HG02623 (cell line): ENCODE data around the gene ERC1.

Experiments used
- ATAC-seq: cut with Tn5 transposase; IDR thresholded peaks from one replicate; pipeline ENCODE4 v1.9.1; 2021; ENCODE audit warnings: moderate library complexity; ENCODE audit not compliant: unreplicated experiment

The ERC1 gene

GRCh38 chr12:1428671-1429070 lies 437.6 kb downstream of the ERC1 start:
- no peak for ATAC-seq

GRCh38 chr12:1429980-1430379 lies 439.0 kb downstream of the ERC1 start:
- no peak for ATAC-seq

DNA sequence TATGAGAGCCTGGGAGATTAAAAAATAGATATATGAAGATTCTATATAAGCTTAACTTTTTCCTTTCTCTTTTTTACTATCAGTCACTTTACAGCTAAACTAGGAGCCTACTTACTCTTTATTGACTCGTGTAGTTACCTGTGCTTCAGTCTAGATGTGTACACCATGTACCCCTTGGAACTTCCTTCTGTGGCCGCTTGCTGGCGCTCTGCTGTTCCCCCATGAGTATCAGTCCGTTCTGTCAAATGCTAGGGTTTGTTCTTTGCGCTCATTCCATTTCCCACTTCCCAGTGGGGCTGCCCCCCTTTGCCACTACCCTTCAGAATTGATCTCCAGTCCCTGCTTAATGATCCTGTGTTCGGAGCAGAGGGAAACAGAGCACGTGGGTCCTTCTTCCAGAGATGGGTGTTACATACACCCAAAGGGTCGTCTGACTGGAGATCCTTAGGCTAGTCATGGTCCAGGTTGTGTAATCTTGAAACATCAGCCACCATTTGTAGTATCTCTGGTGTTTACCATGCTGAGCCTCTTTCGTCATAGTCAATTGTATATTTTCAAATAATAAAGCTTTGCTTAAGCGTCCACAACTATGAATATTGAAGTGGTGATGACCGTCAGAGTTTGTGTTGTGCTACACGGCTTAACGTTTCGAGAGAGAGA lies 443.4 kb downstream of the ERC1 start:
- ATAC-seq, result no peak

DNA sequence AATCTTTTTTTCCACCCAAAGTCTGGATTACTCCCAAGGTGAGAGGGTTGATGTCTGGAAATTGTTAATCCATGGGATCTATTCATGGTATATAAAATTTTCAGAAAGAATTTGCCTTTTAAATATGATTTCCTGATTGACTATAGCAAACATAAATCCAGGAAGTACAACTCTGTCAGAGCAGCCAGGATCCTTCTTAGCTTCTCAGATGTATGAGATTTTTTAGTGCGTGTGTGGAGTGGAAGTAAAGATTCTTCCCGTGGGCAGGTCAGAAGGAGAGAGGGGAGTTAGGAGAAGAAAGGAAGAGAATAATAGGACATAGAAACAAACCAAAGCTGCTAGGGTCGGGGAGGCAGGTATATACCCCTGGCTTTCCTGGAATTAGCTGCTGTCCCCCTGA lies 444.0 kb downstream of the ERC1 start:
- ATAC-seq, result no peak

DNA sequence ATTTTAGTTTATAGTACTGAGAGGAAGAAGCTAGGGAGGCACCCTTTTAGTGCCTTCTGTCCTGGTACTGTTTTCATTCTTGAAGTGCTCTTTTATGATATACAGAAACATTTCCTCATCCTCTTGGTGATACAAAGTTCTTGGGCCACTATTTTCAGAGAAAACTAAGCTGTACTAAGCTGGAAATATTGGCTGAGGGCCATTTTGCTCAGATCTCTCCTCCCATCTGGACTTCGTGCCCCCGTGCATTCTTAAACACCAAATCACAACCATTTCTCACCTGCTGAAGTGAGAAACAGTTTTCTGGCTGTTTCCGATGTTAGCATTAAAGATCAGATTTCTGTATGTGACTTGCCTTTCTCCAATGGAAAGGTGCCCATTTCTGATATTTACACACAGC lies 444.4 kb downstream of the ERC1 start:
- ATAC-seq, result no peak

DNA sequence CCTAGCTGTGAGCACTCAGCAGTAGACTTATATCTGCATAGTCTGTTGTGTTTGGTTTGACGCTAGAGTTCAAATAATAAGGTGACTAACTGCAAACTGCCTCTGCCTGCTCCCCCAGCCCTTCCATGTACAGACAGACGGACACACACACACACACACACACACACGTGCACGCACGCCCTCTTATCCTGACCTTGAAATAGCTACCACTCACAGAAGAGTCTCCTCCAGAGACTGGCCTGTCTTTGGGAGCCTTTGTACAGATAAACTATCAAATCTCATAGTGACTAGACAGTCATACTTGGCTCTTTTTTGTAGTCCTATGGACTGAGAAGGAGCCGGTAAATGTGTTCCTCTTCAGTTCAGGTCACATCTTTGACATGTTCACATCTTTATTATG lies 445.0 kb downstream of the ERC1 start:
- no peak for ATAC-seq

DNA sequence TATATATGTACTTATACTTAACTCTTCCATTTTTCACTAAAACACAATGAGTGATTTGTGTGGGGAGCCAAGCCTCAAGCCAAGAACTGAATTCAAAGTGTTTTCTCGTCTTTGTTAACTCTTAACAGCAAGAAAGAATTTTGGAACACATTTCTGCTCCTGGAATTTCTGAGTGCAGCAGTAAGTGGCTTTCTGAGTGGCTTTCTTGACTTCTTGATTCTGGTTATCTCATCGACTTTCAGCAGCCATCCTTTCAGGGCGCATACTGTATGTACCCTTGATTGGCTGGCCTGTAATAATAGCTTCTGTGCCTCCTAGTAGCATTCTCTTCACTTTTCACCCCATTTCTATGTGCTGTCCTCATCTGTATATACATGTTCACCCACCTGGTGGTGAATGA lies 446.0 kb downstream of the ERC1 start:
- ATAC-seq, result no peak

- no peak for ATAC-seq
Observed at GRCh38 chr12:1439201-1439600, 448.2 kb downstream of the ERC1 start.

- ATAC-seq, result no peak
Observed at GRCh38 chr12:1439687-1440086, 448.7 kb downstream of the ERC1 start.

- ATAC-seq, result no peak
Observed at GRCh38 chr12:1443421-1444141, 452.6 kb downstream of the ERC1 start.

- ATAC-seq, result no peak
Observed at GRCh38 chr12:1444142-1444516, 453.1 kb downstream of the ERC1 start.

DNA sequence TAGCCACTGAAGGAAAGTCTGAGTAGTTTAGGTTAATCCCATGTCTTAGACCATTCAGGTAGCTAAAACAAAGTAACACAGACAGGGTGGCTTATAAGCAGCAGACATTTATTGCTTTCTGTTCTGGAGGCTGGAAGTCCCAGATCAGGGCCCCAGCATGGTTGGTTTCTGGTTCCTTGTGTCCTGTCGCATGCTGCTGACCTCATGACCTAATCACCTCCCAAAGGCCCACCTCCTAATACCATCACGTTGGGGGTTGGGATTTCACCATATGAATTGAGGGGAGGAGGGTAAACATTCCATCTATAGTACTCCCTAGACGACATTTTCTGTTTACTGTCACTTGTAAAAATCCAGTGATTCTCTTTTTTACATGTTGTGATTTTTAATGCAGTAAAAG lies 454.8 kb downstream of the ERC1 start:
- ATAC-seq, result no peak

DNA sequence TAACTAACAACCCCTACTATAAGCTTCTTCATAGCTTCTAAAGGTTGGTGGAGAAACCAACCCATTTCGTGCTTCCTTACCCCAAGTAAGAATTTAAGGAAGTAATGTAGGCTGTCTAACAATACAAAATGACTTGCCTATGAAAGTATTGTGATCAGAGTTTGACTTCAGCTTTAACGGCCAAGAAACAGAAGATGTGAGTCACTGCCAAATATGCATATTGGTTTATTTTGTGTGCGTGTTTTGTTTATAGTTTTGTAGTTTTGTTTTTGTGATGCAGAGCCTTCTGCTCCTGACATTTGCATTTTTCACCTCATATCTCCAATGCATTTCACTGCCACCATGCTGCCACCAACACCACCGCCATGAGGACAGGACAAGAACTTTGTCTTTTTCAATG lies 457.3 kb downstream of the ERC1 start:
- no peak for ATAC-seq

- ATAC-seq, result no peak
Observed at GRCh38 chr12:1453810-1454209, 462.8 kb downstream of the ERC1 start.

GRCh38 chr12:1456885-1457284 lies 465.9 kb downstream of the ERC1 start:
- no peak for ATAC-seq

DNA sequence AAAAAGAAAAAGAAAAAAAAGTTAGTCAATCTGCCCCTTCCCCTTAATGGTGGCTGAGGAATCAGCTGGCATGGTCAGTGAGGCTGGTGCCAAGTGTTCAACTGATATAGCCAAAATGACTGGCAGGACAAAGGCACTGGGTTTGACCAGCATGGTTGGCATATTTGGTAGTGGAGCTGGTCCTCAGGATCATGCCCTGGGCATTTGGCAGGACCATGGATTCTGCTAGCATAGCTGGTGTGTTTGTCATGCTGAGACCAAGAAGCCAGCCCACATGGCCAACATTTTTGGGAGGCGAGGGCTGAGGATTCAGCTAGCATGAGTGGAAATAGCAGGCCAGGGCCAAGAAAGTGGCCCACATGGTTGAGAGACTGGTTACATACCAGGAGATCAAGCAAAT lies 466.9 kb downstream of the ERC1 start:
- ATAC-seq, result no peak

- ATAC-seq, result no peak
Observed at GRCh38 chr12:1459339-1459738, 468.3 kb downstream of the ERC1 start.

- ATAC-seq, result no peak
Observed at GRCh38 chr12:1463073-1463905, 472.3 kb downstream of the ERC1 start.

DNA sequence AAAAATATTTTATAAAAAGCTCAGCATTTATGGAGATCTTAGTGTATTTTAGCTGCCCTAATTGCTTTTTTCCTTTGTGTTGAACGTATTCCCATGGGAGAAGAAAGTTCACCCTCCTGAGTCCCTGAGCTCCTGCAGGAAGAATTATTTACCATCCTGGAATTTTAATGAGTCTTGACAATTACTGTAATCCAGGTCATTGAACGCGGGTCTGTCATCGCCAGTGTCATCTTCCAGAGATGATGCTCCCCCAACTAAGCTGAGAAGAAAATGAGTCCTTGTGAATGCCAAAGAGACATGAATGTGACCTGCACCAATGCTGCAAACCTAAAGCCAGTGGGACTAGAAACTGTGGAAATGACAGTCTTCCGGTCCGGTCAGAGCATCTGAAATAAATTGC lies 473.9 kb downstream of the ERC1 start:
- ATAC-seq, result no peak

GRCh38 chr12:1465990-1466389 lies 475.0 kb downstream of the ERC1 start:
- ATAC-seq, result no peak

GRCh38 chr12:1466481-1467154 lies 475.6 kb downstream of the ERC1 start:
- no peak for ATAC-seq
